Embryonic facial prominence (tissue), 1 donor: ENCODE data around the gene KIAA1671.

ENCODE experiments used
- DNase-seq: peaks from one replicate; pipeline ENCODE4 v3.0.0-alpha.2; 2016; ENCODE audit errors: extremely low spot score

Gene KIAA1671

GRCh38 chr22:25146307-25146706 is 193.8 kb downstream of the KIAA1671 start:
- DNase-seq = no peak

DNA sequence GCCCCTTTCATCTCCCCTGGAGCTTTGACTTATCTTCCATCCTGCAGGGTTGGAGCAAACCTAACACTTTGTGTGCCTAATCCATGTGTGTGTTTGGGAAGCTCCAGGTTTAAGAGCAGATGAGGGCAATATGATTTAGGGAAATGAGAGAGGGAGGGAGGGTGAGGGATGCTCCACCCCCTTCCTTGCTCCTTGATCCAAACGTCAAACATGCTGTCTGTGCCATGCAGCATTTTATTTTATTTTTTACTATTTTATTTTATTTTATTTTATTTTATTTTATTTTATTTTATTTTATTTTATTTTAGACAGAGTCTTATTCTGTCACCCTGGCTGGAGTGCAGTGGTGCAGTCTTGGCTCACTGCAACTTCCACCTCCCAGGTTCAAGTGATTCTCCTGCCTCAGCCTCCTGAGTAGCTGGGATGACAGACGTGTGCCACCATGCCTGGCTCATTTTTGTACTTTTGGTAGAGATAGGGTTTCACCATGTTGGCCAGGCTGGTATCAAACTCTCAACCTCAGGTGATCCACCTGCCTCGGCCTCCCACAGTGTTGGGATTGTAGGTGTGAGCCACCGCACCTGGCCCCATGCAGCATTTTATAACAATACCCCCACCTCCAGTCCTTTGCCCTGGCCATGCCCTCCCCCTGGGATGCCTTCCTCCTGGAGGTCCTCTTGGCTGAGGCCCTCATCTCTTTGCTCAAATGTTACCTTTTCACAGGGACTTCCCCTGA is 194.6 kb downstream of the KIAA1671 start:
- no peak for DNase-seq

GRCh38 chr22:25147642-25147928 is 195.1 kb downstream of the KIAA1671 start:
- DNase-seq = no peak

- DNase-seq = no peak
Observed at GRCh38 chr22:25148149-25148691, 195.7 kb downstream of the KIAA1671 start.

- DNase-seq = no peak
Observed at GRCh38 chr22:25149014-25149413, 196.5 kb downstream of the KIAA1671 start.

GRCh38 chr22:25153961-25154666 is 201.6 kb downstream of the KIAA1671 start:
- DNase-seq = no peak

- no peak for DNase-seq
Observed at GRCh38 chr22:25154667-25154999, 202.1 kb downstream of the KIAA1671 start.

DNA sequence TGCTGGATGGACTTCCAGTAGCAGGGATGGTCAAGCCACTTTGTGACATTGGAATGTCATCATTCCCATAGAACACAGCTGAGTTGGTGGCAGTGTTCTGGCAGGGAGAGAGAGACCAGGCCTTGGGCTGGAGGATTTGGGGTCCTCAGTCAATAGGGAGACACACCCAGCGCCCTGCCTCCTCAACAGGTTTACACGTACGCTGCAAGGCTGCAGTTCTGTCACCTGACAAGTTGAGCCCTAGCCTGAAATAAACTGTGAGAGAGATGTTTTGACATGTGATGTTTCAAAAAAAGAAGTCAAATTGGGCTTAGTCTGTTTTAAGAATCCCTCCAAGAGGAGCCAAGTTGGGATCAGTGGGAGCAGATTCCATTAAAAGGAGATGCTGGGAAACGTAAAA is 204.2 kb downstream of the KIAA1671 start:
- no peak for DNase-seq

GRCh38 chr22:25159028-25159427 is 206.5 kb downstream of the KIAA1671 start:
- no peak for DNase-seq

DNA sequence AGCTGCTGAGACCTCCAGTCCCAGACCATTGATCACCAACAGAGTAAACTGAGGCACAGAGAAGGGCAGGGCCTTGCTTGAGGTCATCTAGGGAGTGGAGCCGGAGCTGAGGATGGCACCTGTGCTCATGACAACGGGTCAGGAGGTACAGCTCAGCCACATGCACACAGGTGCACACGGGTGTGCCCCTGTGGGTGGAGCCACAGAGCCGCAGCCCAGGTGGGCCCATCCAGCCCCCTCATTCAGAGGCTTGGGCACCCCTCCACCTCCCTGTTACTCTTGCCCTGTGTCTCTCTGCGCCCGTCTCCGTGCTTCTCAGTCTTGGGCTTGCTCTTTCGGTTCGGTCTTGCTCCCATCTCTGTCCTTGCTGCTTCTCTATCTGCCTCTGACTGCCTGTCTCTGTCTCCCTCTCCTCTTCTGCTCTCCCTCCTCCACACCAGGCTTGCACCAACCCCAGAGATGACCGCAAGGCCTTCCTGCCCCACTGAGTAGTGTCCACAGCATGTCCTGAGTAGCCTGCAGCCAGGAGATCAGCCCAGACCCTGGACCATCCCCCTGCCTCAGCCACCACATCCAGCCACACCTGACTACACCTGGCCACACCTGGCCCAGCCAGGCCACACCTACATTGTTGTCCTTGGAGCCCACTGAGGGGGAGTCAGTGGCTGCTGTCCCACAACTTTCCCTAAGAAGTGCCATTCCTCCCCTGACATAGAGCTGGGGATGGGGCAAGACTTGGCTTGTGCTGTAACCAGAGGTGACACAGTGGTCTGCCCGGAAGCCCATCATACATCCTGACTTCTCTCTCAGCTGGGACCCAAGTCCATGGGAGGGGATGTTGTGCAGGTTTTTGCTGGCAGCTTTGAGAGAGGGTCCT is 207.8 kb downstream of the KIAA1671 start:
- no peak for DNase-seq

DNA sequence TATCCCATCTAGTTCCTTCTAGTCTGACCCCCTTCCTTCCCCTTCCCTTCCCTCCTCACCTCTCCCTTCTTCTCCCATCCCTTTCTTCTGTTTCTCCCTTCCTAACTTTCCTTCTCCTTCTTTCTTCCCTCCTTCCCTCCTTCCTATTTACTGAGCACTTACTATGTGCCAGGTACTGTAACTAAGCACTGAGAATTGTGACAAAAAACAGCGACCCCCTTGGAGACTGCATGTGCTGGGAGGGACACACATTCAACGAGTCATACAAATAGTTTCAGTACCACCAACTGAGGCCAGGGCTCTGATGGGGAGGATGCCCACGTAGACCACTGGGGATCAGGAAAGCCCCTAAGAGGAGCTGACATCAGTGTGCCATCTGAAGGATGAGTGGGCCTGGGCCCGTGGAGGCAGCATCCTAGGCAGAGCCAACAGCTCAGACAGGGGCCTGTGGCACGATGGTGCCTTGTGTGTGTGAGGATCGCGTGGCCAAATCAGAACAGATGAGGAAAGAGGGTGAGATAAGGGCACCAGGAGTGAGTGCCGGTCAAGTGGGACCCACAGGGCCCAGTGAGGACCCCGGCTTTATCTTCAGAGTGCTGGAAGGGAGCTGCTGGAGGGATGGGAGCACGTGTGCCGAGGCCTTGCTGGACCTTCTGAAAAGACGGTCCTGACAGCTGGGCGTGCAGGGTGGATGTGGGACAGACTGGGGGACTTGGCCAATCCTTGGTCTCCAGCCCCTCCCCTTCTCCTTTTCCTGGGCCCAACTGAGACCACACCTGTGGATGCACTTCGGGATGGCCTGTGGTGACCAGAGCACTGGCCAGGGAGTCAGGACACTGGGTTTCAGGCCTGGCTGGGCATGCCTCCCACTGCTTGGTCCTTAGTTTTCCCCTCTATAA is 208.8 kb downstream of the KIAA1671 start:
- DNase-seq = no peak

DNA sequence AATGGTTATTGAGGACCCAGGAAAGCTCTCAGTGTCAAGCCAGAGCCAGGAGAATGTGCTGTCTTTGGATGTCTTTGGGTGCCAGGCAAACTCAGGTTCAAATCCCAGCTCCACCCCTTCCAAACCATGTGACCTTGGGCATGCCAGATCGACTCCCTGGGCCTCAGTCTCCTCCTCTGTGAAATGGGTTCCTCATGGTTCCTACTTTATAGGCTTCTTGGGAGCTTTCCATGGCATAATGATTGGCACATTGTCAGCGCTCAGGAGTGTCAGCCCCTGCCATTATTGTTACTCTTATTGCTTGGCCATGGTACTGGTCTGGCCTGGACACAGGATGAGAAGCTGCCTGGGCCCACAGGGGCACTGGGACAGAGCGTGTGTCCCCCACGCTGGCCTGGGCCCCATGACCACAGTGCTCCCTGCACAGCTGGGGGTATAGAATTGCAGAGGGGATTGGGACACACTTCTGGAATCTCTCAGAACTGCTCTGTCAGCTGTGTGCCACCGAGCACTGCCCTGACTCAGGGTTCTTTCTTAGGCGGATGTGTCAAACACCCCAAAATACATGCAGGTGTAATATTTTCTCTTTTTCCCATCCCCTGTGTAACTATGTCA is 209.5 kb downstream of the KIAA1671 start:
- no peak for DNase-seq

DNA sequence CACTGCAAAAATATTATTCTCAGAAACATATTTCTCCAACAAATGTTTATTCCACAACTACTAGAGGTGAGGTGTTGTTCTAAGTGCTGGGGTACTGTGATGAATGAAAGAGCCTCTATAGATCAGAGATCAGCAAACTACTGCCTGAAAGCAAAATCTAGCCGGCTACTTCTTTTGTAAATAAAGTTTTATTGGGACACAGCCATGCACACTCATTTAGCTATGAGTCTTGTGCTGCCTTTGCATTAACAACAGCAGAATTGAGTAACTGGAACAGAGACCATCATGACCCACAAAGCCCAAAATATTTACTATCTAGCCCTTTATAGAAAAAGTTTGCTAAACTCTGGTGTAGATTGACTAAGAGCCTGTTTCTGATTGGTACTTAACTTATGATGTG is 210.0 kb downstream of the KIAA1671 start:
- DNase-seq = no peak

- DNase-seq = no peak
Observed at GRCh38 chr22:25165785-25166184, 213.3 kb downstream of the KIAA1671 start.

DNA sequence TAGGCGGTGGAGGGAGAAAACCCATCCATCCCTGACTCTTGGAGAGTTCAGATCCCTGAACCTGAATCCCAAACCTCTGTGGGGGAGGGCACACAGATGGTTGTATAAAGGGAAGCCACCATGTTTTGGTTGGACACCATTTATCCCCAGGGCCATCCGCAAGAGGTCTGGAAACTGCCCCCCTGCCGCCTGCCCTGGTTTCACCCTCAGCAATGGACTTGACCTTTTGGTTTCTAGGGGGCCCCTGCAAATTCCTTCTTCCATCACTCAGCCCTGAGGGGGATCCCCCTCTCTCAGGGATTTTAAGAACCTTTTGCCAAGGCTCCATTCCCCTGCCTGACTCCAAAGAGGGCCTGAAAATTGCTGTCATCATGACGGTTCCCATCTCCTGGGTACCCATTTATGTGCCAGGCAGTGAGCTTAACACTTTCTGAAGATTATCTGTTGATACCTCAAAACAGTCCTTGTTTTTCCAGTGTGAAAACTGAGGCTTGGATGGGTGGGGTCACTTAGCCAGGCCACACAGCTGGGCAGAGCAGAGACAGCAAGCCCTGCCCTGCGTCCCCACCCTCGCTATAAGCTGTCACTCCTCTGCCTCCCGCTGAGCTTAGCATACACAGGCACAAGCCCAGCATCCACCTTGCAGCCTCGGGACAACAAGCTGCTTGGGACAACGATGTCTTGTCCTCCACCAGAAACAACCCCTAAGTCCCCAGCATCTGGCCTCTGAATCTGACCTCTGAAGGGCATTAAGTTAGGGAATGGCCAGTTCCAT is 213.9 kb downstream of the KIAA1671 start:
- no peak for DNase-seq

- no peak for DNase-seq
Observed at GRCh38 chr22:25167082-25167481, 214.6 kb downstream of the KIAA1671 start.

- DNase-seq = no peak
Observed at GRCh38 chr22:25167834-25168601, 215.5 kb downstream of the KIAA1671 start.

- no peak for DNase-seq
Observed at GRCh38 chr22:25169278-25170031, 216.9 kb downstream of the KIAA1671 start.
